Fibroblast of mammary gland (primary cell): Measurements from ENCODE around the gene OR2V2.
"Not testable (repeated sequence)": the region's sequence is repeated elsewhere in the genome, so short reads cannot be mapped to it uniquely, and the experiment has no call there.

Experiments used
- DNase-seq: peaks from one replicate; pipeline ENCODE4 v3.0.0-alpha.2; 2010; ENCODE audit warnings: low read depth
- H3K4me3 ChIP-seq: 2 replicates; pipeline ENCODE4 v1.5.1; 2011; ENCODE audit warnings: low read depth, mild to moderate bottlenecking, low read length, moderate library complexity; ENCODE audit not compliant: control insufficient read depth
- TF ChIP-seq, protein P1 (sequence below): conservative IDR thresholded peaks from 2 replicates; pipeline ENCODE4 v1.5.1; 2011; ENCODE audit warnings: low read depth, low read length, inconsistent platforms; ENCODE audit not compliant: control insufficient read depth, insufficient read depth

Gene OR2V2

GRCh38 chr5:181151146-181151545, 3.8 kb downstream of the OR2V2 start:
- TF ChIP-seq, protein P1, sequence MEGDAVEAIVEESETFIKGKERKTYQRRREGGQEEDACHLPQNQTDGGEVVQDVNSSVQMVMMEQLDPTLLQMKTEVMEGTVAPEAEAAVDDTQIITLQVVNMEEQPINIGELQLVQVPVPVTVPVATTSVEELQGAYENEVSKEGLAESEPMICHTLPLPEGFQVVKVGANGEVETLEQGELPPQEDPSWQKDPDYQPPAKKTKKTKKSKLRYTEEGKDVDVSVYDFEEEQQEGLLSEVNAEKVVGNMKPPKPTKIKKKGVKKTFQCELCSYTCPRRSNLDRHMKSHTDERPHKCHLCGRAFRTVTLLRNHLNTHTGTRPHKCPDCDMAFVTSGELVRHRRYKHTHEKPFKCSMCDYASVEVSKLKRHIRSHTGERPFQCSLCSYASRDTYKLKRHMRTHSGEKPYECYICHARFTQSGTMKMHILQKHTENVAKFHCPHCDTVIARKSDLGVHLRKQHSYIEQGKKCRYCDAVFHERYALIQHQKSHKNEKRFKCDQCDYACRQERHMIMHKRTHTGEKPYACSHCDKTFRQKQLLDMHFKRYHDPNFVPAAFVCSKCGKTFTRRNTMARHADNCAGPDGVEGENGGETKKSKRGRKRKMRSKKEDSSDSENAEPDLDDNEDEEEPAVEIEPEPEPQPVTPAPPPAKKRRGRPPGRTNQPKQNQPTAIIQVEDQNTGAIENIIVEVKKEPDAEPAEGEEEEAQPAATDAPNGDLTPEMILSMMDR, result no peak
- DNase-seq, result no peak
- no peak overlapping the region for H3K4me3 ChIP-seq

- no peak for DNase-seq
- H3K4me3 ChIP-seq, result no peak overlapping the region
- TF ChIP-seq, protein P1, result no peak
Measured at GRCh38 chr5:181152406-181152805, 5.0 kb downstream of the OR2V2 start.

GRCh38 chr5:181153814-181154213, 6.4 kb downstream of the OR2V2 start:
- DNase-seq, result no peak
- TF ChIP-seq, protein P1, result no peak
- H3K4me3 ChIP-seq, result no peak overlapping the region

DNA sequence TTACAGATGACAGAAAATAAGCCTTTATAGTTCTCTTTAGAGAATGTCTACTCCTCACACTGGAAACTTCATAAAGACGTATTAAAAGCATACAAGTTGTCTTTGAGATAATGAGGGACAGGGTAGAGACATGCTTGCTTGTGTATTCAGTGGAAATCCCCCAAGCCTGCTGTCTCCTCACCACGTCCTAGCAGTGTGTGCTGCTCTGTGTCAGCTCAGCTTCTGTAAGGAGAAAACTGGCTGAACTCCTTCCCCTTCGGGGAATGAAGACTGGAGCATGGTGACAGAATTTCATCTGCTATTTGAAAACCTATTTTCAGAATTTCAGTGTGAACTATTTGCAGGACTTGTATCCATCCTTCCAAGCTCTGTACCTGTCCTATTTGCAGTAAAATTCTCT, 9.4 kb downstream of the OR2V2 start:
- no peak for DNase-seq
- no peak overlapping the region for H3K4me3 ChIP-seq
- TF ChIP-seq, protein P1, result no peak

- no peak for DNase-seq
- TF ChIP-seq, protein P1, result no peak
- no peak overlapping the region for H3K4me3 ChIP-seq
Measured at GRCh38 chr5:181158869-181159268, 11.5 kb downstream of the OR2V2 start.

- DNase-seq, result peak; percentile 78
- H3K4me3 ChIP-seq, result no peak overlapping the region
- TF ChIP-seq, protein P1, result peak; percentile 90
Measured at GRCh38 chr5:181159286-181160151, 12.1 kb downstream of the OR2V2 start.

DNA sequence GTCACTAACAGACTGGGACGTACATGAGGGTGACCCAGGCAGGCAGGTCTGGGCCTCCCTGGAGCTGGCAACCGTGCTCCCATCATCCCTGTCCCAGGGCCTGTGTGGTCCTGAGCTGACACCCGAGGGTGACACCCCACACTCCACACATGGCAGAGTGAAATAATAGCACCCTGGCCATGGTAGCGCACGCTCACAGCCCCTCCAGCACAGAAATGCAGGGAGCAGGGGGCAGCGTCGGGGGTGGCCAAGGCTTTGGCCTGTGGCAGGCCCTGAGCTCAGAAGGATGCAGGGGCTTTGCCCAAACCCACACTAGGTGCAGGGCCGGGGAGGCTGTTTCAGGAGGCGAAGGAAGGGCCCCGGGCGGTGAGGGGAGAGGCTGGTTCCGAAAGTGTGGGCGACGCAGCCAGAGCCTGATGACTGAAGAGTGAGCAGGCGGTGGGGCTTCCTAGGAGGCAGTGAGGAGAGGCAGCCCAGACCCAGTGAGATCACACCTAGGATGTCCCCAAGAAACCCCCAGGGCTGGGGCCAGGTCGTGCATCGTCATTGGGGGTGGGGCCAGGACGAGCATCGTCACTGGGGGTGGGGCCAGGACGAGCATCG, 12.9 kb downstream of the OR2V2 start:
- DNase-seq, result peak; percentile 82
- TF ChIP-seq, protein P1, result no peak
- peak overlapping the region; percentile 46 for H3K4me3 ChIP-seq

- peak; percentile 81 for DNase-seq
Measured at GRCh38 chr5:181160755-181161533, 13.6 kb downstream of the OR2V2 start.

More at GRCh38 chr5:181160755-181161533, 13.6 kb downstream of the OR2V2 start:
- H3K4me3 ChIP-seq, result not testable (repeated sequence)
